ENCODE measurements around the gene OSM.

DNA sequence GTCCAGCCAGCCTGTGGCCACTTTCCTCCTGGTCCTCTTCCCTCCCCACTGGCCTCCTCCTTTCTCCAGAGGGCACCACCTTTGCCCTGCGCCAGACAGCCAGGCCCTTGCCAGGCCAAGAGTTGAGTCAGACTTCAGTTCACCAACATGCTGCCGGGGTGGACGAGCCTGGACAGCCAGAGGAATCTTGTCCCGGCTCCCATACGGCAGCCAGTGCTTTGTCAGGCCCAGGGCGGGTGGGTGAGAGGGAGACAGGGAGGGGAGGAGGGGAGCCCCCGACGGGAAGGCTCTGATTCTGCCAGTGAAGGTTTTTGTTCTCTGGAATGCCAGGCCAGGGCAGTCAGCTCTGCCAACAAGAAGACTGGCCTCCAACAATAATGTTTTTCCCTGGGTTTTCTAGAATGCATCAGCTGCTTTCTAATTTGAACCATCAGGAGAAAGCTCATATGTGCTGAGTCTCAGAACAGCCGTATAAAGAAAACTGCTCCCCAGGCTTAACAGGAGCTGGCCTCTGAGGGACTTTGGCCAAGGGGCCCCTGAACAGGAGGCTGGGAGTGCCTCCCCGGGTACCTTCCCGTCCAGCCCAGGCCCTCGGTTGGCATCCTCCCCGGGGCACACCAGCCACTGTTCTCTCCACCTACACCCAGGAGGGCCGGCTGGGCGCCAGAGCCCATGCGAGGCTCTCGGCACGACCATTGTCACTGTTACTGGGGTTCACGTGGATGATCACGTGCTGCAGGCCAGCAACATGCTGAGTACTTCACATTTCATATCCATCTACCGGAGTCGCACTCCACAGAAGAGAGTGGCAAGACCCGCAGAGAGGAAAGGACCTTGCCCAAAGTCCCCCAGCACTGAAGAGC lies 48.7 kb downstream of the OSM start:
- TF ChIP-seq ZNF549 (tag by site-specific recombination; IDR thresholded peaks at IDR 0.05) (no peak), ZNF776 (tag by site-specific recombination; IDR thresholded peaks at IDR 0.05; ENCODE audit: borderline replicate concordance) (no peak), ZNF140 (tag by site-specific recombination; IDR thresholded peaks at IDR 0.05) (no peak), ZIC2 (tag by site-specific recombination; IDR thresholded peaks at IDR 0.05) (no peak), TRIM28 (IDR thresholded peaks at IDR 0.05; ENCODE audit: borderline replicate concordance, low read length) (no peak), ZNF121 (tag by site-specific recombination; IDR thresholded peaks at IDR 0.05) (no peak)
- TF ChIP-seq, protein P1, sequence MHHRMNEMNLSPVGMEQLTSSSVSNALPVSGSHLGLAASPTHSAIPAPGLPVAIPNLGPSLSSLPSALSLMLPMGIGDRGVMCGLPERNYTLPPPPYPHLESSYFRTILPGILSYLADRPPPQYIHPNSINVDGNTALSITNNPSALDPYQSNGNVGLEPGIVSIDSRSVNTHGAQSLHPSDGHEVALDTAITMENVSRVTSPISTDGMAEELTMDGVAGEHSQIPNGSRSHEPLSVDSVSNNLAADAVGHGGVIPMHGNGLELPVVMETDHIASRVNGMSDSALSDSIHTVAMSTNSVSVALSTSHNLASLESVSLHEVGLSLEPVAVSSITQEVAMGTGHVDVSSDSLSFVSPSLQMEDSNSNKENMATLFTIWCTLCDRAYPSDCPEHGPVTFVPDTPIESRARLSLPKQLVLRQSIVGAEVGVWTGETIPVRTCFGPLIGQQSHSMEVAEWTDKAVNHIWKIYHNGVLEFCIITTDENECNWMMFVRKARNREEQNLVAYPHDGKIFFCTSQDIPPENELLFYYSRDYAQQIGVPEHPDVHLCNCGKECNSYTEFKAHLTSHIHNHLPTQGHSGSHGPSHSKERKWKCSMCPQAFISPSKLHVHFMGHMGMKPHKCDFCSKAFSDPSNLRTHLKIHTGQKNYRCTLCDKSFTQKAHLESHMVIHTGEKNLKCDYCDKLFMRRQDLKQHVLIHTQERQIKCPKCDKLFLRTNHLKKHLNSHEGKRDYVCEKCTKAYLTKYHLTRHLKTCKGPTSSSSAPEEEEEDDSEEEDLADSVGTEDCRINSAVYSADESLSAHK (tag by site-specific recombination; IDR thresholded peaks at IDR 0.05) = no peak
- TF ChIP-seq, protein P2, sequence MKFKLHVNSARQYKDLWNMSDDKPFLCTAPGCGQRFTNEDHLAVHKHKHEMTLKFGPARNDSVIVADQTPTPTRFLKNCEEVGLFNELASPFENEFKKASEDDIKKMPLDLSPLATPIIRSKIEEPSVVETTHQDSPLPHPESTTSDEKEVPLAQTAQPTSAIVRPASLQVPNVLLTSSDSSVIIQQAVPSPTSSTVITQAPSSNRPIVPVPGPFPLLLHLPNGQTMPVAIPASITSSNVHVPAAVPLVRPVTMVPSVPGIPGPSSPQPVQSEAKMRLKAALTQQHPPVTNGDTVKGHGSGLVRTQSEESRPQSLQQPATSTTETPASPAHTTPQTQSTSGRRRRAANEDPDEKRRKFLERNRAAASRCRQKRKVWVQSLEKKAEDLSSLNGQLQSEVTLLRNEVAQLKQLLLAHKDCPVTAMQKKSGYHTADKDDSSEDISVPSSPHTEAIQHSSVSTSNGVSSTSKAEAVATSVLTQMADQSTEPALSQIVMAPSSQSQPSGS (tag by site-specific recombination; IDR thresholded peaks at IDR 0.05; ENCODE audit: low read depth) = no peak
- TF ChIP-seq, protein P3, sequence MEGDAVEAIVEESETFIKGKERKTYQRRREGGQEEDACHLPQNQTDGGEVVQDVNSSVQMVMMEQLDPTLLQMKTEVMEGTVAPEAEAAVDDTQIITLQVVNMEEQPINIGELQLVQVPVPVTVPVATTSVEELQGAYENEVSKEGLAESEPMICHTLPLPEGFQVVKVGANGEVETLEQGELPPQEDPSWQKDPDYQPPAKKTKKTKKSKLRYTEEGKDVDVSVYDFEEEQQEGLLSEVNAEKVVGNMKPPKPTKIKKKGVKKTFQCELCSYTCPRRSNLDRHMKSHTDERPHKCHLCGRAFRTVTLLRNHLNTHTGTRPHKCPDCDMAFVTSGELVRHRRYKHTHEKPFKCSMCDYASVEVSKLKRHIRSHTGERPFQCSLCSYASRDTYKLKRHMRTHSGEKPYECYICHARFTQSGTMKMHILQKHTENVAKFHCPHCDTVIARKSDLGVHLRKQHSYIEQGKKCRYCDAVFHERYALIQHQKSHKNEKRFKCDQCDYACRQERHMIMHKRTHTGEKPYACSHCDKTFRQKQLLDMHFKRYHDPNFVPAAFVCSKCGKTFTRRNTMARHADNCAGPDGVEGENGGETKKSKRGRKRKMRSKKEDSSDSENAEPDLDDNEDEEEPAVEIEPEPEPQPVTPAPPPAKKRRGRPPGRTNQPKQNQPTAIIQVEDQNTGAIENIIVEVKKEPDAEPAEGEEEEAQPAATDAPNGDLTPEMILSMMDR (tag by site-specific recombination; IDR thresholded peaks at IDR 0.05) = no peak
- TF ChIP-seq, protein P4, sequence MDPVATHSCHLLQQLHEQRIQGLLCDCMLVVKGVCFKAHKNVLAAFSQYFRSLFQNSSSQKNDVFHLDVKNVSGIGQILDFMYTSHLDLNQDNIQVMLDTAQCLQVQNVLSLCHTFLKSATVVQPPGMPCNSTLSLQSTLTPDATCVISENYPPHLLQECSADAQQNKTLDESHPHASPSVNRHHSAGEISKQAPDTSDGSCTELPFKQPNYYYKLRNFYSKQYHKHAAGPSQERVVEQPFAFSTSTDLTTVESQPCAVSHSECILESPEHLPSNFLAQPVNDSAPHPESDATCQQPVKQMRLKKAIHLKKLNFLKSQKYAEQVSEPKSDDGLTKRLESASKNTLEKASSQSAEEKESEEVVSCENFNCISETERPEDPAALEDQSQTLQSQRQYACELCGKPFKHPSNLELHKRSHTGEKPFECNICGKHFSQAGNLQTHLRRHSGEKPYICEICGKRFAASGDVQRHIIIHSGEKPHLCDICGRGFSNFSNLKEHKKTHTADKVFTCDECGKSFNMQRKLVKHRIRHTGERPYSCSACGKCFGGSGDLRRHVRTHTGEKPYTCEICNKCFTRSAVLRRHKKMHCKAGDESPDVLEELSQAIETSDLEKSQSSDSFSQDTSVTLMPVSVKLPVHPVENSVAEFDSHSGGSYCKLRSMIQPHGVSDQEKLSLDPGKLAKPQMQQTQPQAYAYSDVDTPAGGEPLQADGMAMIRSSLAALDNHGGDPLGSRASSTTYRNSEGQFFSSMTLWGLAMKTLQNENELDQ (tag by site-specific recombination; IDR thresholded peaks at IDR 0.05; ENCODE audit: low read depth) = no peak
- TF ChIP-seq, protein P5, sequence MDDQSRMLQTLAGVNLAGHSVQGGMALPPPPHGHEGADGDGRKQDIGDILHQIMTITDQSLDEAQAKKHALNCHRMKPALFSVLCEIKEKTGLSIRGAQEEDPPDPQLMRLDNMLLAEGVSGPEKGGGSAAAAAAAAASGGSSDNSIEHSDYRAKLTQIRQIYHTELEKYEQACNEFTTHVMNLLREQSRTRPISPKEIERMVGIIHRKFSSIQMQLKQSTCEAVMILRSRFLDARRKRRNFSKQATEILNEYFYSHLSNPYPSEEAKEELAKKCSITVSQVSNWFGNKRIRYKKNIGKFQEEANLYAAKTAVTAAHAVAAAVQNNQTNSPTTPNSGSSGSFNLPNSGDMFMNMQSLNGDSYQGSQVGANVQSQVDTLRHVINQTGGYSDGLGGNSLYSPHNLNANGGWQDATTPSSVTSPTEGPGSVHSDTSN (CRISPR knock-in tag; IDR thresholded peaks at IDR 0.05) = no peak
